Stimulated activated naive CD4-positive, alpha-beta T cell treated with Interleukin-2 at 50 U/mL for 16 hours (primary cell): Measurements from ENCODE around the gene TEX261.

Experiments used
- DNase-seq: peaks from one replicate; lab custom pipeline; 2025; lab: John Stamatoyannopoulos, UW

TEX261 gene

DNA sequence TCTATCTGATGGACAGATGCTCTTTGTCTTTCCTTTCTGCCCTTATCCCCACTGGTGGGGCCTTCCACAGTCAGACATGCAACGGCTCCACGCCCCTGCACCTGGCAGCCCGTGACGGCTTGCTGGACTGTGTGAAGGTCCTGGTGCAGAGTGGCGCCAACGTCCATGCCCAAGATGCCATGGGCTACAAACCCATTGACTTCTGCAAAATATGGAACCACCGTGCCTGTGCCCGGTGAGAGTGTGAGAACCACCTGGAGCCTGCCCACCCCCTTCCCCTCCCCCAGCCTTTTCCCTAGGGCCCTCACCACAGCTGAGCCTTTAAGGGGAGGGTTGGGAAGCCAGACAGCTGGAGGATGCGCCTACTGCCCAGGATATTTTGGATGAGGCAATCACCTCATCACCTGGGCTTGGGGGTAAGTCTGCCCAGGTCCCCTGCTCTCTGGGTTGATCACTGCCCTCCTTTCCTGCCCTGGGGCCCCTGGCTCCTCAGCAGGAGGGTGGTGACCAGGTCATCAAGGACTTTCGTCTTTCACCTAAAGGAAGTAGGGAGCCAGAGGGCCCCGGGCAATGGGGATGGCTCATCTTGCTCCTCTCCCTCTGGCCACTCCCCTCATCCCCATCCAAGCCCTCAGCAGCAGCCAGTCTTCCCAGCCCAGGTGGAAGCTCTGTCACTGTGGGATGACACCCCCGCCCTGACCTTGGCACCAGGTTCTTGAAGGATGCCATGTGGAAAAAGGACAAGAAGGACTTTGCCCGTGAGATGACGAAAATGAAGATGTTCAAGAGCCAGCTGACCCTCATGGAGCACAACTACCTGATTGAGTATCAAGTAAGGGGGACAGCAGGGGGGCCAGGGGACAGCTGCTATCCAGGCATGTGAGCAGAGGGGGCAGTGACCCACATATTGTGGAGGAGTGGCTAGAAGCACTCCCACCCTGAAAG lies 12.5 kb downstream of the TEX261 start:
- no peak for DNase-seq

DNA sequence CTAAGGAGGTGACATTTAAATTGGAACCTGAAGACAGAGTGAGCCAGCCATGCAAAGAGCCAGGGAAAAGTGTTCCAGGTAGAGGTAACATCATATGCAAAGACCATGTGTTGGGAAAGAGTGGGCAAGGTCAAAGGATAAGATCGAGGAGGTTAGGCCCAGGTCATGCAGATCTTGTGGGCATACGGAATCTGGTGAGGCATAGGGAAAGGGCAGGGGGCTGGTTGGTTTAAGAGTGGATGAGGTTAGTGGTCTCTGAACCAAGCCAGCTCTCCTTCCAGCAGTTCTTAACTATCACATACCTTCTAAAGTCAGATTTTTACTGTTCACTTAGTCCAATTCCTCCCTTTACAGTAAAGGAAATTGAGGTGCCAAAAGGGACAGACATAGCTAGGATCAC lies 13.3 kb downstream of the TEX261 start:
- DNase-seq = no peak

DNA sequence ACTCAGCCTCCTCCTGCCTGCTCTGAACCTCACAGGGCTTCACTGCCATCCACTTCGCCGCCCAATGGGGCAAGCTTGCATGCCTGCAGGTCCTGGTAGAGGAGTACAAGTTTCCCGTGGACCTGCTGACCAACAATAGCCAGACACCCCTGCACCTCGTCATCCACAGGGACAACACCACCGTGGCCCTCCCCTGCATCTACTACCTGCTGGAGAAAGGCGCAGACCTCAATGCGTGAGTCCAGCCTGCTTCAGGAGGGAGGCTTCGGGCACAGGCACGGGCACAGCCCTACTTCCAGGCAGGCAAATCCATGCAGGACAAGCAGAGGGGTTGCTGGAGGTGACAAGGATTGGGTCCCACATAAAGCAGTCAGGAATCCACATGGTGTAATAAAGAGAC lies 15.0 kb downstream of the TEX261 start:
- DNase-seq = no peak

DNA sequence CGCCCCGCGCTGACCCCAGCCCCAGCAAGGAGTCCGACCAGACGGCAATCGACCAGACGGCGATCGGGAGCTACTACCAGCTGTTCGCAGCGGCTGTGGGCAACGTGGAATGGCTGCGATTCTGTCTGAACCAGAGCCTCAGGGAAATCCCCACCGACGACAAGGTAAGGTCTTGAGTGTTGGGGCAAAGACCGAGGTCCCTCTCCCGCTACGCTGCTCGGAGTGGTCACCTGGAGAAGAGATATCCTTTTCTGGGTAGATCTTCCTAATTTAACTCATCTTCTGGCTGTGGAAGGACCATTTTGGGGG lies 15.5 kb downstream of the TEX261 start:
- DNase-seq = no peak

DNA sequence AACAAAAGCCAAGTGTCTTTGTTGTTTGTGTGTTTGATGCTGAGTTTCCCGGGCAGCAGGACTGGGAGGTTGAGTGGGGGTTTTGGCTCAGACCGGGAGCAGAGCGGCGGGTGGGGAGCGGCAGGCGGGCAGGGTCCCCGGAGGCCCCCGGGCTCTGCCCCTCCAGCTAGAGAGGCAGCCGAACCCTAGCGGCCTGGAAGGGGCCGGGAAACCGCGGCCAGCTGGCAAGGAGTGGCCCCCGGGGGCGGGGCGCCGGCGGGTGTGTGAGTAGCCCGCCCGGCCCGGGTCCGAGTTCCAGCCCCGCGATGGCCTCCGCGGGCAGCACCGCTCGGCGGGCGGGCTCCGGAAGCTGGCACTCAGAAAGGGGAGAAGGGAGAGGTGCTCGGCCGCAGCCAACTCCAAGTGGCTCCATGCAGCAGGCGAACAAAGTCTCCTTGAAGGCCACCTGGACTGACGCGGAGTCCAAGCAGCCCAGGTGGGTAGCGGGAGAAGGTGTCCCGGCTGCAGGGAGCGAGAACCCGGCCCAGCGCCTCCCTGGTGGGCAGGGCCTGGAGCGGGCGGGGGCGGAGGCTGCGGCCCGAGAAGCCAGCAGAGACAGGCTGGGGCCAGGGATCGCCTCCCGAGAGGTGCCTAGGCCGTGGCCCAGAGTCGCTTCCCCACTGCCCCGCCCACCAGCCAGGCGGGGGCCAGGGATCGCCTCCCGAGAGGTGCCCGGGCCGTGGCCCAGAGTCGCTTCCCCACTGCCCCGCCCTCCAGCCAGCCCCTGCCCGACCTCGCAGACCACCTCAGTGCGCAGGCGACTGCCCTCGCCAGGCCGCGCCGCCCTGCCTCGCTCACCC lies 16.1 kb downstream of the TEX261 start, which contains the start of gene ANKRD53:
TSS of gene ANKRD53 (plus strand) at position 290 of the 839 bp plus-strand sequence. CDS start at position 306, 16 bp downstream.
- no peak for DNase-seq

DNA sequence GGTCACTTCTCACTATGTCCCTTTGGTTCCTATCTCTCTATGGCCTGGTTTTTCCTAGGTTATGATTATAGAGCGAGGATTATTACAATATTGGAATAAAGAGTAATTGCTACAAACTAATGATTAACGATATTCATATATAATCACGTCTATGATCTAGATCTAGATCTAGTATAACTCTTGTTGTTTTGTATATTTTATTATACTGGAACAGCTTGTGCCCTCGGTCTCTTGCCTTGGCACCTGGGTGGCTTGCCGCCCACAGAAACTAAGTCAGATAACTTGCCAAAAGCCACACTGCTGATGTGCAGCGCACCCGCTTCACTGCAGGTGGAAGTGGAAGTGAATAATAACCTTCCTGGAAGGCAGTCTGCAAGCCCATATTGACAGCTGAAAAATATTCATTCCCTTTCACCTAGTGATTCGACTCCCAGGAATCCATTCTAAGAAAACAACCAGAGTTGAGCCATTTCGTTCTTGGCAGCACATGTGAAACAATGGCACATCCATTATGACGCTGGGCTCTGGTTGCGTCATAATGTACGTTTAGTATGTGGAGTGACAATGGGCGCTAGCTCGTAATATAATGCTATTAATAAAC lies 17.0 kb downstream of the TEX261 start:
- no peak for DNase-seq

DNA sequence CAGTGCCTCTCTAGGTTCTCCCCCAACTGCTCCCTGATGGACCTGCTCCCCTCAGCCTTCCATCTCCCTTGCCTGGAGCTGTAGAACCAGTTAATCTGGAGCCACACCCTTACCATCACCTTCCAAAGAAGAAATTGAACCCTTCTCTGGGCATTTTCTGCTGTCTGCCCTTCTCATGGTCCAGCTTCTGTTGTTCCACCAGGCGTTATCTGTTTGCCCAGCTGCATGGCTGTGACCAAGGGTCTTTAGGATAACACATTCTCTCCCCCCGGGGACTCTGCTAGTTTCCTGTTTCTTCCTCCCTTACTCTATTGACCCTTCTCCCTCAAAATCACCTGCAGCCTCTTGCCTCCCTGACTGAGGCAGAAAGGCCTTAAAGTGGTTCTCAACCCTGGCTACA lies 19.4 kb downstream of the TEX261 start:
- no peak for DNase-seq

DNA sequence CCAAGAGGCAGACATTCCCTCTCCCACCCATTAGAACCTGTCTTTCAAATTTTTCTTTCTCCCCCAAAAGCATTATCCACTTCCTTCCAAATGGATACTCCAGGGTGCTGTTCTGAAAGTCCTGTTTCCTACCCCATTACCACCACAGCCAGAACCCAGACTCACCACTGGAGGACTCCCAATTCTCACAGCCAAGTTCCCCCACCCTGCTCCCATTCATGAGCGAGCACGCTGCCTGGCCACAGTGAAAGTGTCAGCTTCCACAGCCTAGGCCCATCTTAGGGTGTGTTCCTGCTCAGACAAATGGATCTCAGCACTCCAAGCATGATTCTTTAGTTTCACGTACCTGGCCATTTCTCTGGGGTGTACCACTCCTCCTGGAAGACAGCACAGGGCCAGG lies 20.1 kb downstream of the TEX261 start:
- no peak for DNase-seq

DNA sequence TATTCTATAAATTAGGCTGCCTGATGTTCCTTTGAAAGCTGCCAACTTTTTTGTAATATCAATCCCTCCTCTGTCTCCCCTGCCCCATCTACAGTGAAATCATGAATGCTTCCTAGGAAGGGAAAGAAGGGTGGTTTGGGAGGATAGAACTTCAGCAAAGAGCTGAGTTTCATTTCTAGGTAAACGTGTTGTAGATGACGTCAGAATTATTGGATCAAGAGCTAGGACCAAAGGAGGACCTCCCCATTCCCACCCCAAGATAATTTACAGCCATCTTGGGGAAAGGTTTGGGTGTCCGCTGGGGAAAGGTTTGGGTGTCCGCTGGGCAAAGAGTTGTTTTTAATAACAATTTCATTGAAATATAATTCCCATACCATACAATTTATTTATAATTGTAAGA lies 27.5 kb downstream of the TEX261 start:
- no peak for DNase-seq

DNA sequence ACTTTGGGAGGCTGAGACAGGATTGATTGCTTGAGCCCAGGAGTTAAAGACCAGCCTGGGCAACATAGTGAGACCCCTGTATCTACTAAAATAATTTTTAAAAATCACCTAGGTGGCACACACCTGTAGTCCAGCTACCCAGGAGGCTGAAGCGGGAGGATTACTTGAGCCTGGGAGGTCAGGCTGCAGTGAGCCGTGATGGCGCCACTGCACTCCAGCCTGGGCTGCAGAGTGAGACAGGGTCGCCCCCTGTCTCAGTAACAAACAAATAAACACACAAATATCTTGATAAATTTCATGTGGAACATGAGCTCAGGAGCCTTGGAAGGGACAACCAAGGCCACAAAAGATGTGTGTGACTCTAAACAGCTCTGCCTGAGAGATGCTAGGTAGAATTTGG lies 28.0 kb downstream of the TEX261 start:
- no peak for DNase-seq

DNA sequence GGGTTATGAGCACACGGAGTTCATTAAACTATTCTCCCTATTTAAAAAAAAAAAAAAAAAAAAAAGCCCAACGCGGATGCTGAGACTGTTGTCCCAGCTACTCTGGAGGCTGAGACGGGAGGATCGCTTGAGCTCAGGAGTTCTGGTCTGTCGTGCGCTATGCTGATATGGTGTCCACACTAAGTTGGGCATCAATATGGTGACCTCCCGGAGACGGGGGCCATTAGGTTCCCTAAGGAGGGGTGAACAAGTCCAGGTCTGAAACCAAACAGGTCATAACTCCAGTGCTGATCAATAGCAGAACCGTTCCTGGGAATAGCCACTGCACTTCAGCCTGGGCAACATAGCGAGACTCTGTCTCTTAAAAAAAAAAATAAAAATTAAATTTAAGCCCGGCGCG lies 29.2 kb downstream of the TEX261 start:
- no peak for DNase-seq

DNA sequence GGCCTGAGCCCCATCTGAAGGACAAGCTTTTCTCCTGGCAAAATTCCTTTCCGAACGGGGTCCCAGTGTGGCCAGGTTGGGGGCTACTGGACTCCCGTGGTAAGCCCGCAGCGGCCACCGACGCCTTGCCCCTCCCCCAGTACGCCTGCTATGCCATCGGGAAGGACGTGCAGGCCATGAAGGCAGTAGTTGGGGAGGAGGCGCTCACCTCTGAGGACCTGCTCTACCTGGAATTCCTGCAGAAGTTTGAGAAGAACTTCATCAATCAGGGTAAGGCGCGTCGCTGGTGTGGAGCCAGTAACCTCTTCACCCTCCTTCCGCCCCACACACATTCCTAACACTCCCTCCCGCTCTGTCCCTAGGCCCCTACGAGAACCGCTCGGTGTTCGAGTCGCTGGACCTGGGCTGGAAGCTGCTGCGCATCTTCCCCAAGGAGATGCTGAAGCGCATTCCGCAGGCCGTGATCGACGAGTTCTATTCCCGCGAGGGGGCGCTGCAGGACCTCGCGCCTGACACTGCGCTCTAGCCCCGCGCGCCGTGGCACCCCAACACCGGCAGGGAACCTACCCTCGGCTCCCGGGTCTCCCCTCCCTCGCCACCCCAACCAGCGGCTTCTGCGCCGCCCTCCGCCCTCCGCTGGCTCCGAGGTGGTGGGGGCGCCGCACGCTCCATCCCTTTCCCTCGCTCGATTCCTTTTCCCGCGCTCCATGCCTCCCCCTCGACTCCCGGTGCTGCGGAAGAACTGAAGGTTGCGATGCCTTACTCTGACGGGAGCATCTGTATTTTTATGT lies 29.9 kb downstream of the TEX261 start:
- peak; percentile 75 for DNase-seq

DNA sequence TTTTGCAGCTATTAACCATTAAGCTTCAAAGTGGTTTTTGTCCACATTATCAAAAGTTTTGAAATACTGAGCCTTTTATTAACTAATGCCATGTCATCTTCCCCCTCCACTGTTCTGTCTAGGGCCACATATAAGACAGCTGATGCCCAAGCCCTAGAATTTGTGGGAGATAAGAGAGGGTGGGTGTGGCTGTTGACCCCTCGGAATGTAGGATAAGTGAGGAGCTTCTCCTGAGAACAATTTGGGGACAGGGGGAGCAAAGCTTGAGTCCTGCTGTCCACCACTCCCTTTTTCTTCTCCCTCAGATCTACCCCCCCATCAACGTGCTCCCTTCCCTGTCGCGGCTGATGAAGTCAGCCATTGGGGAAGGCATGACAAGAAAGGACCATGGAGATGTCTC lies 30.5 kb downstream of the TEX261 start:
- no peak for DNase-seq

DNA sequence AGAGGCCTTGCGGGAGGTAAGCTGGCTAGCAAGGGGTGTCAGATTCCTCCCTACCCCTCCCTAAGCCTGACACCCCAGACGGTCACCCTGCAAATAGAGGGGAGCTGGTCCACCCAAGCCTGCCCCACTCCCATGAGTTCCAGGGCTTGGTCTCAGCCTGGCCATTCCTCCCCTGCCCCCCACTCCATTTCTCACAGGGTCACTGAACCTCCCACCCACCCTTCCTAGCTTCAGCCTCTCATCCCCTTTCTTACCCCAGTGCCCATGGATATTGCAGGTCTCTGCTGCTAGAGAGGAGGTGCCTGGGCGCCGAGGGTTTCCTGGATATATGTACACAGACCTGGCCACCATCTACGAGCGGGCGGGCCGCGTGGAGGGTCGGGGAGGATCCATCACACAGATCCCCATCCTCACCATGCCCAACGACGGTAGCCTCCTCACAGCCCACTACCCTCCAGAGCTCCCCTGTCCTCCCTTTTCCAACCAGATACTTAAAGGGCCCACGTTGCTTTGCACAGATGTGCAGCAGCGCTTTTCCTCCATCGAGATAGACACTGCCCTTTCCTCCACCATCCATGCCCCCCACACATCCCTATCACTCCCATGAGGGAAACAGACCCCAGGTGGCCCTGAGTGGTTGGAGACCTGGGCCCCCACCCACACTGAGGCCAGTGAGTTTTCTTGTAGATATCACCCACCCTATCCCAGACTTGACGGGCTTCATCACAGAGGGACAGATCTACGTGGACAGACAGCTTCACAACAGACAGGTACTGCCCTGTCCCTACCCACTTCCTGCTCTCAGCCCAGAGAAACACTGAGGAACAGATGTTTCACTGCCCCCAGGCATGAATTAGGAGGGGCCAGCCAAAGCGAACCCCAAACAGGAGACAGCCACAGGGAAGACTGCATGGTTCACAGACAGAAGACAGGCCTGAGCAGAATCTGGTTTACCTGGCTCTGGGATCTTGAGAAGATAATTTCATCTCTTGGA lies 31.5 kb downstream of the TEX261 start:
- DNase-seq = no peak

DNA sequence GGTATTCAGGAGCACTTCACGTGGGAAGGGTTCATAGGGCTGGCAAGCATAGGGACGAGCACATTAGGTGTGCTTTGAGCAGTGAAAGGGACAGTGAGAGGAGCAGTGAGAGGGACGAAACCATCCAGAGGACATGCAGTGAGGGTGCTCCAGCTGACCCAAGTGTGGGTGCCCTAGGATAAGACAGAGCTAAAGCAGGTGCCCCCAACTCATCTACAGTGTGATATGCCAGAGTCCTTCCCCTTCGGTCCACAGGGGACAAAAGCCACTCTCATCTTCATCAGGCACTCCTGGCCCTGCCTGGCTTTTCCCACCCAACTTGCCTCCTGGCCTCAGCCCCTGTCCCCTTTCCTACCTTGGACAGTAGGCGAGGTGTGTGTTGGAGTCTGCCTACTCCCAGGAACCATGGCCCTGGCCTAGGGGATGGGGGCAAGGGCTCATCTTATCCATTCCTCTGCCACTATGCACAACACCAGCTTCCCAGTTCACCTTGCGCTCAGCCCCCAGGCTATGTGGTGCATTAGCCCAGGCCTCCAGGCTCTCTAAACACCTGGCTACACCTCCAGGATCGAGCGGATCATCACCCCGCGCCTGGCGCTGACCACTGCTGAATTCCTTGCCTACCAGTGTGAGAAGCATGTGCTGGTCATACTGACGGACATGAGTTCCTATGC lies 32.3 kb downstream of the TEX261 start:
- no peak for DNase-seq

DNA sequence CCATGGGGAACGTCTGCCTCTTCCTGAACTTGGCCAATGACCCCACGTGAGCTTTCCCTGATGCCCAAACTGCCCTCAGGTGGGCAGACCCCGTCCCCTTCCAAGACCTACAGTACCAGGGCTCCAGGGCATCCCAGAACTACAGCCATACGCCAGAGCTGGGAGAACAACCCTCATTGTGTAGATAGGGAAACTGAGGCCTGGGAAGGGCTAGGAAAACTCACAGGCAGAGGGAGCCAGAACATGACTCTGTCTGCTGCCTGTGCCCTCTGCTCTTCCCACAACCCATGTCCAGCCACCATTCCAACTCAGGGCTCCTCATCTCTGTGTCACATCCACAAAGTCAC lies 33.1 kb downstream of the TEX261 start:
- no peak for DNase-seq

DNA sequence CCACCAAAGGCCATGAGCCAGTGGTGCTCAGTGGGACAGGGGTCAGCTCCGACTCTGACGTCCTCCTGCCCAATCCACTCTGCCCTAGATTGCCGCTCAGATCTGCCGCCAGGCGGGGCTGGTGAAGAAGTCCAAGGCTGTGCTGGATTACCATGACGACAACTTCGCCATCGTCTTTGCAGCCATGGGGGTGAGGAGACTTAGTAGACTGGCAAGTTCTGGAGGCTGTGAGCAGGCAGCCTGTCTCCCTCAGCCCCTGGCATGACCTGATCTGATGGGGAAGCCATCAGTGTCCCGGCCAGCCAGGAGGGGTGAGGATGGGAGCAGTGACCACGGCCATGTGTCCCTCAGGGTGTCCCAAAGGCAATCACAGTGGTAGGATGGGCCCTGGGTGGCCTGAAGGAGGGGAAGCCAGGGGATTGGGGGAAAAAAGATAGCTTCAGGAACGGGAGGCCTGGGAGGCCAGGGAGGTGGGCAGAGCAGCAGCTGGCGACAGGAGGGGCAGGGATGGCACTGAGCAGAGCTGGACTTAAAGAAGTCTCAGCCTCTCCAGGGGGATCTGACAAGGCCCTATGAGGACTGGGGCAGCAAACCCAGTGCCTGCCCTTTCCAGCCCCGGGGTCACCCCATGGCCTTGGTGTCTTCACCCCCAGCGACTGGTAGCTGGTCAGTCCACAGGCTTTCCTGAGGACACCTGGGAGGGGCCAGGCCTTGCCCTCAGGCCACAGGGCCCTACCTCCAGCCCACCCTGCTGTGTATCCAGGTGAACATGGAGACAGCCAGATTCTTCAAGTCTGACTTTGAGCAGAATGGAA lies 33.6 kb downstream of the TEX261 start:
- DNase-seq = no peak

DNA sequence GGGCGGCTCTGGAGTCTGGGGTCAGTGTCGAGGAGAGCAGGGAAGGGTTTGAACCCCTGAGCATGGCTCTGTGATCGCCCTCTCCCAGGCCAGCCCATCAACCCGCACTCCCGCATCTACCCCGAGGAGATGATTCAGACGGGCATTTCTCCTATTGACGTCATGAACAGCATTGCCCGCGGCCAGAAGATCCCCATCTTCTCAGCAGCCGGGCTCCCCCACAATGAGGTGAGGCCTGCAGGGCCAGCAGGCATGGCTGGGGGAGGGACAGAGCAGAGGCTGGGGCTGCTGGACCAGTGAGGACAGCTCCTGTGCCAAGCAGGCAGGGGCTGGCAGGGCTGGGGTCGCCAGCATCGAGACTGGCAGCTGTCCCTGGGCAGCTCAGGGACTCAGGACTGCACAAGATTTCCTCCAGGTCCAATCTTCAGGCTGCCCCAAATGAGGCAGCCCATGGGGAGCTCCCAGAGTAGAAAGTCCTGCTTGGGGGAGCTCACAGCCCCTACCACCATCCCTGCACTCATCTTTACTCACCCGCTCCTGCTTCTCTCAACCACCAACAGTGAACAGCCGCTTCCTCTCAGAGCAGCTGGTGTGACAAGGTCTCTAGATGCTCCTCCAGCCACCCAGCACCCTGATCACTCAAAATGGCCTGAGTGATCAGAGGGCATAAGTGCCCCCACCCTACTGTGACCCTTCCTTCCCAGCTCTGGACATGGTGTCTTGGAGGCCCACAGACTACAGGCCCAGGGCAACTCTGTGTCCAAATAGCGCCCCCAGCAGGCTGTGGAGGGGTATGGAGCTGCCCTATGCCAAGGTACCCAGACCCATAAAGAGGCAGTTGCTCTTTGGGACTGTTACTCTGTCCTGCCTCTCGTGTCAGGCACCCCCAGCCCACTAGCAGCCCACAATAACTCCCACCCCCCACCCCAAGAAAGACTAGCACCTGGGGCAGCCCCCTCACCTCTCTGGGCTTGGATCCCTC lies 34.5 kb downstream of the TEX261 start:
- no peak for DNase-seq
